GM23338 (cell line): Measurements from ENCODE around the gene KIRREL3. TPM values are rescaled to one million over a fixed set of nuclear protein-coding genes. Genes with fewer than 3 reads are reported as not detected.

Experiments used
- ATAC-seq: fragments of 200-7000 bp; cut with Tn5 transposase; 3 replicates; pipeline ENCODE4 v1.9.1; 2020
- DNase-seq: peaks from one replicate; pipeline ENCODE4 v3.0.0-alpha.2; 2015; ENCODE audit warnings: low spot score
- H2AFZ ChIP-seq: fragments of 200-600 bp; sonication (generic); 2 replicates; pipeline ENCODE4 v1.8.0; 2016; ENCODE audit warnings: antibody characterized with exemption, mild to moderate bottlenecking, moderate library complexity
- H3F3A ChIP-seq: fragments of 200-600 bp; sonication (generic); replicated peaks from 2 replicates; pipeline ENCODE4 v1.8.0; 2017; ENCODE audit warnings: antibody characterized with exemption, mixed run types, low read depth
- H3K27ac ChIP-seq: fragments of 200-600 bp; sonication (generic); 2 replicates; pipeline ENCODE4 v1.6.1; 2016; ENCODE audit warnings: low read depth
- H3K27me3 ChIP-seq: fragments of 200-600 bp; sonication (generic); 2 replicates; pipeline ENCODE4 v1.8.0; 2016; ENCODE audit warnings: mild to moderate bottlenecking, mixed run types, moderate library complexity; ENCODE audit not compliant: insufficient read depth
- H3K36me3 ChIP-seq: fragments of 200-600 bp; sonication (generic); 2 replicates; pipeline ENCODE4 v1.8.0; 2016; ENCODE audit warnings: mild to moderate bottlenecking; ENCODE audit not compliant: insufficient read depth
- H3K4me1 ChIP-seq: fragments of 200-600 bp; sonication (generic); 2 replicates; pipeline ENCODE4 v1.8.0; 2016; ENCODE audit warnings: mild to moderate bottlenecking, moderate library complexity; ENCODE audit not compliant: insufficient read depth
- H3K4me2 ChIP-seq: fragments of 200-600 bp; sonication (generic); 2 replicates; pipeline ENCODE4 v1.7.1; 2017; ENCODE audit warnings: mixed run types
- H3K4me3 ChIP-seq: fragments of 200-600 bp; sonication (generic); 2 replicates; pipeline ENCODE4 v1.6.1; 2016; ENCODE audit warnings: mixed run types
- H3K79me2 ChIP-seq: fragments of 200-600 bp; sonication (generic); replicated peaks from 2 replicates; pipeline ENCODE4 v1.8.0; 2017; ENCODE audit warnings: mild to moderate bottlenecking; ENCODE audit not compliant: insufficient read depth
- H3K9me2 ChIP-seq: fragments of 200-600 bp; sonication (generic); 2 replicates; pipeline ENCODE4 v1.8.0; 2017; ENCODE audit not compliant: insufficient read depth
- H4K20me1 ChIP-seq: fragments of 200-600 bp; sonication (generic); replicated peaks from 2 replicates; pipeline ENCODE4 v1.8.0; 2017; ENCODE audit warnings: mild to moderate bottlenecking; ENCODE audit not compliant: insufficient read depth
- H3K27ac Mint-ChIP-seq: 2 replicates; pipeline ENCODE4 v1.8.0; 2020; ENCODE audit warnings: inconsistent platforms, mild to moderate bottlenecking, moderate library complexity, mixed read lengths
- H3K27me3 Mint-ChIP-seq: 3 replicates; pipeline ENCODE4 v1.8.0; 2022; ENCODE audit warnings: low read depth, mild to moderate bottlenecking, moderate library complexity, mixed read lengths, inconsistent platforms; ENCODE audit not compliant: insufficient read depth, poor library complexity
- H3K36me3 Mint-ChIP-seq: 3 replicates; pipeline ENCODE4 v1.8.0; 2021; ENCODE audit warnings: low read depth, mild to moderate bottlenecking, inconsistent platforms, moderate library complexity, mixed read lengths
- H3K4me1 Mint-ChIP-seq: 3 replicates; pipeline ENCODE4 v1.8.0; 2020; ENCODE audit warnings: mild to moderate bottlenecking, inconsistent platforms, mixed read lengths
- H3K4me3 Mint-ChIP-seq: 3 replicates; pipeline ENCODE4 v1.8.0; 2021; ENCODE audit warnings: moderate library complexity, mild to moderate bottlenecking, inconsistent platforms, mixed read lengths
- H3K9me3 Mint-ChIP-seq: 3 replicates; pipeline ENCODE4 v1.8.0; 2020; ENCODE audit warnings: moderate library complexity, mild to moderate bottlenecking, inconsistent platforms, mixed read lengths
- CREB1 ChIP-seq: fragments of 250-450 bp; sonication (Bioruptor Pico); IDR thresholded peaks from 2 replicates; pipeline ENCODE4 v1.5.0; 2020; ENCODE audit warnings: low read depth, mild to moderate bottlenecking, moderate library complexity
- CTCF ChIP-seq, 2 experiments: fragments of 200-600 bp in 1 of 2; sonication (generic) in 1 of 2; conservative IDR thresholded peaks; 2 replicates each; pipeline versions ENCODE4 v1.5.1 to v1.6.1; 2016 to 2017; ENCODE audit warnings: antibody characterized with exemption in 2 of 2, low read depth in 2 of 2, mild to moderate bottlenecking in 2 of 2, moderate library complexity in 1 of 2
- ETS1 ChIP-seq: IDR thresholded peaks from 2 replicates; pipeline ENCODE4 v1.6.1; 2016; ENCODE audit warnings: antibody characterized with exemption
- EZH2 ChIP-seq: fragments of 200-600 bp; sonication (generic); IDR thresholded peaks from one replicate; pipeline ENCODE4 v1.8.0; 2017; ENCODE audit warnings: antibody characterized with exemption, mild to moderate bottlenecking, low read depth; ENCODE audit not compliant: unreplicated experiment
- EZH2phosphoT487 ChIP-seq: fragments of 200-600 bp; sonication (generic); IDR thresholded peaks from one replicate; pipeline ENCODE4 v1.8.1; 2018; ENCODE audit warnings: antibody characterized with exemption; ENCODE audit not compliant: unreplicated experiment
- JUNB ChIP-seq: IDR thresholded peaks from one replicate; pipeline ENCODE4 v1.6.1; 2016; ENCODE audit warnings: antibody characterized with exemption; ENCODE audit not compliant: unreplicated experiment
- NANOG ChIP-seq: IDR thresholded peaks from 2 replicates; pipeline ENCODE4 v1.6.1; 2016; ENCODE audit warnings: antibody characterized with exemption, borderline replicate concordance
- POLR2AphosphoS5 ChIP-seq: IDR thresholded peaks from 2 replicates; pipeline ENCODE4 v1.6.1; 2016; ENCODE audit warnings: antibody characterized with exemption, low read depth
- REST ChIP-seq: IDR thresholded peaks from one replicate; pipeline ENCODE4 v1.6.1; 2018; ENCODE audit warnings: antibody characterized with exemption; ENCODE audit not compliant: unreplicated experiment
- STAT1 ChIP-seq: IDR thresholded peaks from one replicate; pipeline ENCODE4 v1.6.1; 2016; ENCODE audit warnings: antibody characterized with exemption; ENCODE audit not compliant: unreplicated experiment
- ZNF114 ChIP-seq: fragments of 250-450 bp; sonication (Bioruptor Pico); IDR thresholded peaks from 2 replicates; pipeline ENCODE4 v1.5.0; 2020; ENCODE audit warnings: mild to moderate bottlenecking, moderate library complexity
- ZNF331 ChIP-seq: fragments of 250-450 bp; sonication (Bioruptor Pico); IDR thresholded peaks from 2 replicates; pipeline ENCODE4 v1.5.0; 2020; ENCODE audit warnings: low read depth, mild to moderate bottlenecking, moderate library complexity
- ZNF462 ChIP-seq: fragments of 250-450 bp; sonication (Bioruptor Pico); IDR thresholded peaks from 2 replicates; pipeline ENCODE4 v1.5.0; 2020; ENCODE audit warnings: mild to moderate bottlenecking, moderate library complexity
- polyA plus RNA-seq: library from polyadenylated mRNA; unstranded; fragments of >200 nt; fragmentation: Nextera tagmentation; extraction: Ambion mirVana; gene quantifications from 2 replicates; pipeline ENCODE4 v1.2.1, GENCODE V29; 2016
- total RNA-seq: library from RNA; depleted of rRNA; stranded (reverse); fragments of >200 nt; shearing (Covaris generic); gene quantifications from 2 replicates; pipeline ENCODE4 v1.2.3, GENCODE V29; 2014

KIRREL3 gene
- total and polyA plus RNA-seq, 2 experiments from 2014 or later: 0.13 to 1.5 TPM

DNA sequence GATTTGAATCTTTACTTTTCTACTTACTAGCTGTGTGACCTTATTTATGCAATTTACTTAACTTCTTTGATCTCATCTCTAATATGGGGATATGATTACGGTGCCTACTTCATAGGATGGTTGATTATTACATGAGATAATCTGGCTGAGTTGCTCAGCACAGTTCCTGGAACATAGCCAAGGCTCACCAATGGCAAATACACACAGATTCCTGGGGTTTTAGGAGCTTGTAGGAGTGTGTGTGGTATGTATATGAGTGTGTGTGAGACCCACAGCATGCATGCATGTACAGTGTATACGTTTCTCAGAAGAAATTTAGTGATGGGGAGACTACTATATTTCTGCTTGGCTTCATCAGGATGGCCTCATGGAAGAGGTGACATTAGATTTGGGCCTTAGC is 256.9 kb downstream of the KIRREL3 start:
- H3K27me3 ChIP-seq: no peaks in the 10 kb centered on the region
- no peaks in the 10 kb centered on the region for H3F3A ChIP-seq
- H3K4me1 ChIP-seq: peaks cover 35% of the 10 kb centered on the region
- H3K27ac ChIP-seq: no peak overlapping the region
- Mint-ChIP-seq H3K4me3 (no peak overlapping the region), H3K4me1 (peaks cover 41% of the 10 kb centered on the region), H3K27ac (no peak overlapping the region), H3K27me3 (peaks cover 3% of the 10 kb centered on the region), H3K9me3 (no peaks in the 10 kb centered on the region; the same call in 2 of the 3 replicates), H3K36me3 (no peaks in the 10 kb centered on the region)
- H3K9me2 ChIP-seq: peaks cover 12% of the 10 kb centered on the region
- no peak for DNase-seq
- no peaks in the 10 kb centered on the region for H3K36me3 ChIP-seq
- H2AFZ ChIP-seq: no peak overlapping the region
- no peaks in the 10 kb centered on the region for H3K79me2 ChIP-seq
- ATAC-seq: no peak
- no peak overlapping the region for H3K4me2 ChIP-seq
- H3K4me3 ChIP-seq: no peak overlapping the region
- no peaks in the 10 kb centered on the region for H4K20me1 ChIP-seq
- TF ChIP-seq EZH2 (no peak), CREB1 (no peak), REST (no peak), CTCF (conservative IDR thresholded peaks at IDR 0.05; ENCODE audit: low read depth in 2 of 2) (no peak), ZNF462 (no peak), NANOG (no peak), ZNF114 (CRISPR knock-in tag) (no peak), ETS1 (no peak), ZNF331 (CRISPR knock-in tag) (no peak), STAT1 (no peak), EZH2phosphoT487 (no peak), POLR2AphosphoS5 (no peak), JUNB (no peak)
